GM12891 (cell line): ENCODE data around the gene LPAR4.

ENCODE experiments used
- POLR2A ChIP-seq: IDR thresholded peaks from 2 replicates; pipeline ENCODE4 v1.6.1; 2011; ENCODE audit warnings: low read depth, low read length, control low read depth
- POLR2AphosphoS5 ChIP-seq: IDR thresholded peaks from 2 replicates; pipeline ENCODE4 v1.6.1; 2011; ENCODE audit warnings: low read depth, low read length, control low read depth

DNA sequence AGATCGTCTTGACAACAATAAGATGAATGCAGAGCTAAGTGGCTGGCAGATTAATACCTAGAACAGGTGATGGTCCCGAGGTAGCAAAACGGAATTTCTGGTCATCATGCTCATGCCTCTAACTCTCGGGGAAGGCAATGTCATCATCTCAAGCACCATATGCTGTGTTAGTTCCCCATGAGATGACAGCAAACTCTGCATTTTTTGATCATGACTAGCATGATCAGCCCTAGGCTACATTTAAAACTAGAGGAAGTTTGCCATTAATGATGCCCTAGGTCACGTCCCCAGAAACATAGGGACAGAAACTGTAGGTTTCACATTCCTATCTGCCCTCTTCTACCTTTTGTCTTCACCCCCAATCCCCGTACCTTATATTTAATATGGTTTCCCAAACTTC lies 11.6 kb downstream of the LPAR4 start:
- no peak for TF ChIP-seq POLR2A
- TF ChIP-seq POLR2AphosphoS5 = no peak
